GM10248 (cell line): ENCODE results near the gene LENG1.
"Not testable (repeated sequence)": the region's sequence is repeated elsewhere in the genome, so short reads cannot be mapped to it uniquely, and the experiment has no call there.

Source experiments
- CTCF ChIA-PET: fragments of 300-600 bp; sonication (Branson Sonifier 250); formaldehyde crosslinking; extraction: SDS; loops from one replicate; lab custom pipeline; 2021; ENCODE audit warnings: antibody characterized with exemption; lab: Yijun Ruan, JAX
- POLR2A ChIA-PET: fragments of 350-650 bp; sonication (Branson Sonifier 250); formaldehyde crosslinking; extraction: SDS; loops from one replicate; lab custom pipeline; 2020; ENCODE audit warnings: antibody characterized with exemption; lab: Yijun Ruan, JAX
- DNase-seq: peaks from one replicate; pipeline ENCODE4 v3.0.0; 2012; ENCODE audit errors: extremely low spot score
- TF ChIP-seq, protein P1 (sequence below): IDR thresholded peaks from 2 replicates; pipeline ENCODE4 v1.5.1; 2012; ENCODE audit warnings: mild to moderate bottlenecking, low read depth; ENCODE audit errors: extremely low read depth, missing control alignments, control extremely low read depth

LENG1 gene

DNA sequence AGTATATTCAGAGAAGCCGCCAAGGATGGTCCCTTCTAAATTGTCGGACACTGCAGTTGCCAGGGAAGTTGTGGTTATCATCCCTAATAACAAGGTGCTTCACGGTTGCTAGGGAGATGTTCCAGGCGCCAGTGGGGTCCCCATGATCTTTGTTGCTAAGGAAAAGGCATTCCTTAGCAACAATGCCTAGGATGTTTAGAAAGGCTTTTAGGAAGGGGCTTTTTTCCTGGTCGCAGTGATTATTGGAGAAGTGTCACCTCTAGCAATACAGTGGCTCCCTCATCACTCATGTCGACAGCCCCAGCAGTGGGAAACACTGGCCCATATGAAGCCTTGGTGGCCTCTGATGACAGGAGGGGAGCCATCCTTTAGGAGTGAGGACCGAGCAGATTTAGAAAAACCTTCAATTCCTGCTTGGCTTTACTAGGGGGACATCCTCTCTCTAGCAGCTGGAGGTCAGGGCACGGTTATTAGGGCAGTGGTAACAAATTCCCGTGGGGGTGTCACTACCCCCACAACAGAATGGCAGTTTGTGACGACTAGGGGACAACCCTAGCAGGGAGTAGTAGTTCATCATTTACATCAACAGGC lies 19.8 kb upstream of the LENG1 start:
- TF ChIP-seq, protein P1, sequence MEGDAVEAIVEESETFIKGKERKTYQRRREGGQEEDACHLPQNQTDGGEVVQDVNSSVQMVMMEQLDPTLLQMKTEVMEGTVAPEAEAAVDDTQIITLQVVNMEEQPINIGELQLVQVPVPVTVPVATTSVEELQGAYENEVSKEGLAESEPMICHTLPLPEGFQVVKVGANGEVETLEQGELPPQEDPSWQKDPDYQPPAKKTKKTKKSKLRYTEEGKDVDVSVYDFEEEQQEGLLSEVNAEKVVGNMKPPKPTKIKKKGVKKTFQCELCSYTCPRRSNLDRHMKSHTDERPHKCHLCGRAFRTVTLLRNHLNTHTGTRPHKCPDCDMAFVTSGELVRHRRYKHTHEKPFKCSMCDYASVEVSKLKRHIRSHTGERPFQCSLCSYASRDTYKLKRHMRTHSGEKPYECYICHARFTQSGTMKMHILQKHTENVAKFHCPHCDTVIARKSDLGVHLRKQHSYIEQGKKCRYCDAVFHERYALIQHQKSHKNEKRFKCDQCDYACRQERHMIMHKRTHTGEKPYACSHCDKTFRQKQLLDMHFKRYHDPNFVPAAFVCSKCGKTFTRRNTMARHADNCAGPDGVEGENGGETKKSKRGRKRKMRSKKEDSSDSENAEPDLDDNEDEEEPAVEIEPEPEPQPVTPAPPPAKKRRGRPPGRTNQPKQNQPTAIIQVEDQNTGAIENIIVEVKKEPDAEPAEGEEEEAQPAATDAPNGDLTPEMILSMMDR, result no peak
- DNase-seq, result no peak
- ChIA-PET POLR2A (no interaction called here), CTCF (interaction anchor here (1.2 to 1.7 kb wide), 4 partner anchors 9 to 53 kb away, joined by 3 to 5 read pairs (median 4); partner anchors contain the start of gene MBOAT7)

DNA sequence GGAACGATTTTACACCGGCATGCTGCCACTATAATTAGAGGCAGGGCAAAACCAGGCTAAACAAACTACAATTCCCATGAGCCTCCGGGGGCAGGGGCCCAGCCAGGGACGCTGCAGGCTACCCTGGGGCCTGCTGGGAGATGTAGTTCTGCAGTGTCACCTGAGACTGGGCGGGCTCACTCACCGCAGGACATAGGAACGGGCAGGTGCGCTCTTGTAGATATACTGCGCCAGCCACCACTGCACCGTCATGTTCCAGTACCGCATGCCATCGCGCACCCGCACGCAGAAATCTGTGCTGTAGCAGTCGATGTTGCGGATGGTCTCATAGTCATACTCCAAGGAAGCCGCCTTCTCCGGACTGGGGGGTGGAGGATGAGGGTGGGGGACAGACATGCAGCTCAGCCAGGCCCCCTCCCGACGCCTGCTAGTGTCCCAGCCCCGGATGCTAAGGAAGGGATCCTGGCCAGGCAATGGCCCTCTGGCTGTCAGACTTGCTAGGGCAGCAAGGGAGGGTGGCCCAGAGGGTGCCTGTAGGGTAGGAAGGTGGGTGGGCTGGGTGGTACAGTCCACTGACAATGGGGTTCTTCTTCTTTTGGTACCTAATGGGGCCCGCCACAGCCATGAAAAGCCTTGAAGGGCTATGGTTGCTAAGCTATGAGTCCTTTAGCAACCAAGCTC lies 19.2 kb upstream of the LENG1 start:
- POLR2A ChIA-PET, result no interaction called here
- no peak for DNase-seq
- TF ChIP-seq, protein P1, result no peak
- CTCF ChIA-PET, result interaction anchor here (1.3 to 1.7 kb wide), 3 partner anchors 9 to 54 kb away, joined by 3 to 5 read pairs (median 3); partner anchors contain the start of gene MBOAT7

DNA sequence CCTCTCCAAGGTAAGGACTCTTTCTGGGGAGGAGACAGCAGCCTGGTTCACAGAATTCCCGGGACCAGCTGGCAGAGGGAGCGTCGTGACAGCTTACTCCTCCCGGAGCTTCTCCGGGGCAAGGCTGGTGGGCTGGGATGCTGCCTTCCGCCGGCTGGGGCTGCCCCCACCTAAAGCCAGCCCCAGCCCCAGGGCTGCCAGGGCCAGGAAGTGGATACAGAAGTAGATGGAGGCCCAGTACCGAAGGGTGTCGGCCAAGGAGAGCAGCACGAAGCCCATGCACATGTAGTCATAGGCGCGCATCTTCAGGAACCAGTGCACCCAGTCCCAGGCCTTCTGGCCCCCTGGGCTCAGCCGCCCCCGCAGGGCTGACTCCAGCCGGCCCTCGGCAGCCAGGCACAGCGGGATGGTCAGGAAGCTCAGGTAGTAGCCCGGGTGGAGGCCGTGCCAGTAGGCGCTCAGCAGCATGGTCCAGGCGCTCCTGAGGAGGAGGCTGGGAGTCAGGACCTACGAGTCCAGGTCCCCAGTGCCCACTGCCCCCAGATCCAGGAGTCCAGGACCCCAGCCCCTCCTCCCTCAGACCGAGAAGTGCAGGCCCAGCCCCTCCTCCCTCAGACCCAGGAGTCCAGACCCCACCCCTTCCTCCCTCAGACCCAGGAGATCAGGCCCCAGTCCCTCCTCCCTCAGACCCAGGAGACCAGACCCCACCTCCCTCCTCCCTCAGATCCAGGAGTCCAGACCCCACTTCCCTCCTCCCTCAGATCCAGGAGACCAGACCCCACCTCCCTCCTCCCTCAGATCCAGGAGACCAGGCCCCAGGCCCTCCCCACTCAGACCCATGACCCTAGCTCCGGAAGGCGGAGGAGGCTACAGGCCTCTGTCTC lies 14.7 kb upstream of the LENG1 start:
- POLR2A ChIA-PET, result interaction anchor here (1.4 kb wide), 2 partner anchors 12 to 15 kb away, joined by 3 to 4 read pairs; partner anchors contain the start of gene MBOAT7
- no peak for DNase-seq
- CTCF ChIA-PET, result interaction anchor here (1.1 to 1.8 kb wide), 5 partner anchors 10 to 58 kb away, joined by 3 to 7 read pairs (median 4); partner anchors contain the start of gene MBOAT7
- TF ChIP-seq, protein P1, result no peak

DNA sequence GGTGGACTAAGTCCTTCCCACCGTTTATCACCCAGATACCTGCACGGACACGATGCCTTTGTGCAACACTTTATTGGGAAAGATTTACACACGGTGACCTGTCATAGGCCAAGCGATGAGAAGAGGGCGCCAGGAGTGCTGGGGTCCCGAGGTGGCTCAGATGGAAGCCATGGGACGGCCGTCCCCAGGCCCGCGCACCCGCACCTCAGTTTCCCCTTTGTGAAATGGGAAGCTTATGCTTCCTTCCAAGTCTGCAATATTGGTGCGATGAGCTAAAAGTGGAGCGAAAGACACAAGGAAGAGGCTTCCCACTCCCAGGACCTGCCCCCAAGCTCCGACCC lies 13.8 kb upstream of the LENG1 start:
- TF ChIP-seq, protein P1, result no peak
- ChIA-PET CTCF (interaction anchor here (1.1 to 1.8 kb wide), 5 partner anchors 9 to 58 kb away, joined by 3 to 7 read pairs (median 4); partner anchors contain the start of gene MBOAT7), POLR2A (interaction anchor here (0.6 to 1.4 kb wide), 3 partner anchors 8 to 35 kb away, joined by 4 to 5 read pairs (median 4); partner anchors contain the start of gene MBOAT7)
- no peak for DNase-seq

DNA sequence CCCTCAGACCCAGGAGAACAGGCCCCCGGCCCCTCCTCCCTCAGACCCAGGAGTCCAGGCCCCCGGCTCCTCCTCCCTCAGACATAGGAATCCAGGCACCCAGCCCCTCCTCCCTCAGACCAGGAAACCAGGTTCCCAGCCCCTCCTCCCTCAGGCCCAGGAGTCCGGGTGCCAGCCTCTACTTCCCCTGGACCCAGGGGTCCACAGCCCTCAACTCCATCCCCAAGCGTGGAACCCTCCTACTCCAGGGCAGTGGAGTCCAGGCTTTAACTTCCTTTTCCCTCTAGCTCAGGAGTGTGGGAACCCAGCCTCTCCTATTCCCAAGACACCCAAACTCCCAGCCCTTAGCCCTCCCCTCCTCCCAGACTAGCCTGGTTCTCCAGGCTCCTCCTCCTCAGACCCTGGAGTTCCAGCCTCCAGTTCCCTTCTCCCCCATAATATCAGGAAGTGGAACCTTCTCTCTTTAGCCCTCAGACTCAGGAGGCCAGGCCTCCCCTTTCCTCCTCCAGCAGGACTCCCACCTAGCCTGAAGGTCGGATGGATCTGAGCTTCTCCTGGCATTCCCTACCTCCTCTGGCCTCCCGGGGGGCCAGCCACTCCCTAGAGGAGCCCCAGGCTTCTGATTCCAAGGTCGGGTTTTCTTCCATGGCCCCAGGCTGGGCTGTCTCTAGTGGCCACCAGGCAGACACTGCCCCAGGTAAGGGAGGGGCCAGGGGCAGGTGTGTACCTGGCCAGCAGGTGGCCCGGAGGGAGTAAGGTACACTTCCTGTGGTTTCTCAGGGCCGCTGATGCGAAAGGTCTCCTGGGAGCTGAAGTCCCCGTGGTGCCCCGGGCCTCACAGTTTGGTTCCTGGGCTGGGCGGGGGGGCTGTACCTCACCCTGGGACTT lies 13.2 kb upstream of the LENG1 start, which contains the start of gene TMC4:
TMC4 (minus strand) TSS at position 690 of the 888 bp plus-strand sequence; CDS start at position 647, 43 bp downstream.
- ChIA-PET POLR2A (interaction anchor here (0.6 to 0.7 kb wide), 2 partner anchors 9 to 36 kb away, joined by 4 to 5 read pairs; no protein-coding TSS in a partner anchor), CTCF (interaction anchor here (1.1 to 1.5 kb wide), 4 partner anchors 9 to 59 kb away, joined by 3 to 7 read pairs (median 4); partner anchors contain the start of gene MBOAT7)
- DNase-seq, result no peak
- TF ChIP-seq, protein P1, result peak; percentile 9

DNA sequence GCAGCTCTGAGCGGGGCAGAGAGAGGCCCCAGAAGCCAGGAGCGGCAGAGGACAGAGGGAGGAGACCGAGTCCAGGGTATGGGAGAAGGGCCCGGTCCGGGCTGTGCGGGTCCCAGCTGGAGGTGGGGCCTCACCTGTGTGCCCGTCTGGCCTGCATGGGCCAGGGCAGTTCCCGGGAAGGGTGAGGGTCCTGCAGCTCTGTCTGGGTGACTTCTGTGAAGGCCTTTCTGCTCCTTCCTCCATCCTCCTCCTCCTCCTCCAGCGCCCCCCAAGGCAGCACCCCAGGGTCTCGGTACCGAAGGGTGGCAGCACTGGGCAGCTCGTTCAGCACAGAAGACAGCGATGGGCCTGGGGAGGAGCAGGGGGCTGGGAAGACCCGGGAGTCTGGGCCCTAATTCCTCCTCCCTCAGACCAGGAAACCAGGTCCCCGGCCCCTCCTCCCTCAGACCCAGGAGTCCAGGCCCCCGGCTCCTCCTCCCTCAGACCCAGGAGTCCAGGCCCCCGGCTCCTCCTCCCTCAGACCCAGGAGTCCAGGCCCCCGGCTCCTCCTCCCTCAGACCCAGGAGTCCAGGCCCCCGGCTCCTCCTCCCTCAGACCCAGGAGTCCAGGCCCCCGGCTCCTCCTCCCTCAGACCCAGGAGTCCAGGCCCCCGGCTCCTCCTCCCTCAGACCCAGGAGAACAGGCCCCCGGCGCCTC lies 12.4 kb upstream of the LENG1 start:
- CTCF ChIA-PET, result interaction anchor here (1.2 to 4.4 kb wide), 3 partner anchors 35 to 95 kb away, joined by 3 to 28 read pairs (median 3); partner anchors contain the start of gene CNOT3
- DNase-seq, POLR2A ChIA-PET: not testable (repeated sequence)
